Endothelial cell of umbilical vein (primary cell): ENCODE measurements around the gene TOMM6. TPM values are rescaled to one million over a fixed set of nuclear protein-coding genes. Genes with fewer than 3 reads are reported as not detected.

Experiments
- BruUV-seq: library from RNA; stranded (reverse); fragments of 400-500 nt; replicated peaks from 2 replicates; lab custom pipeline; 2021; lab: Mats Ljungman, UMichigan
- CTCF ChIA-PET: fragments of 300-600, 350-600 bp; sonication (Branson Sonifier 250); formaldehyde crosslinking; loops from one replicate; lab custom pipeline; 2021; ENCODE audit warnings: antibody characterized with exemption, inconsistent platforms; lab: Charles Lee
- POLR2A ChIA-PET: fragments of 300-600, 350-600 bp; sonication (Branson Sonifier 250); formaldehyde crosslinking; loops from one replicate; lab custom pipeline; 2021; ENCODE audit warnings: antibody characterized with exemption, inconsistent platforms; lab: Charles Lee
- DNase-seq: peaks from one replicate; pipeline ENCODE4 v3.0.0-alpha.2; 2011; ENCODE audit warnings: low read depth, low spot score
- FAIRE-seq: peaks from 2 replicates; lab custom pipeline; 2011; peaks lifted over from hg19 to GRCh38; lab: Jason Lieb, UNC
- H2AFZ ChIP-seq: 2 replicates; pipeline ENCODE4 v1.6.0; 2012; ENCODE audit warnings: low read depth, low read length, control low read depth, inconsistent platforms
- H3K27ac ChIP-seq: 2 replicates; pipeline ENCODE4 v1.5.1; 2011; ENCODE audit warnings: low read depth, mild to moderate bottlenecking, control low read depth, low read length, moderate library complexity; ENCODE audit not compliant: insufficient read depth
- H3K27me3 ChIP-seq, 2 experiments: 2 replicates each; pipeline versions ENCODE4 v1.6.0 to v1.6.1; 2011; ENCODE audit warnings: low read length in 2 of 2, mixed read lengths in 1 of 2; ENCODE audit not compliant: control insufficient read depth in 2 of 2, insufficient read depth in 2 of 2
- H3K36me3 ChIP-seq, 2 experiments: 2 replicates in 1 of 2; 3 replicates in 1 of 2; pipeline ENCODE4 v1.5.1; 2011; ENCODE audit warnings: low read length in 2 of 2, mild to moderate bottlenecking in 1 of 2, moderate library complexity in 1 of 2; ENCODE audit not compliant: control insufficient read depth in 2 of 2, insufficient read depth in 2 of 2; ENCODE audit errors: extremely low read depth in 1 of 2
- H3K4me1 ChIP-seq: 3 replicates; pipeline ENCODE4 v1.5.1; 2011; ENCODE audit warnings: mild to moderate bottlenecking, low read length; ENCODE audit not compliant: control insufficient read depth, insufficient read depth; ENCODE audit errors: extremely low read depth
- H3K4me2 ChIP-seq: 2 replicates; pipeline ENCODE4 v1.6.1; 2011; ENCODE audit warnings: low read length, control low read depth, mixed read lengths; ENCODE audit not compliant: insufficient read depth
- H3K4me3 ChIP-seq, 3 experiments: fragments of 200-600 bp in 1 of 3; sonication (generic), shearing (Covaris generic) in 1 of 3; replicated peaks in 1 of 3; 2 replicates each; pipeline ENCODE4 v1.5.1; 2011 to 2016; ENCODE audit warnings: control low read depth in 3 of 3, low read length in 3 of 3, mild to moderate bottlenecking in 2 of 3, inconsistent platforms in 1 of 3, low read depth in 1 of 3, moderate library complexity in 1 of 3; ENCODE audit not compliant: insufficient read depth in 1 of 3
- H3K79me2 ChIP-seq: 2 replicates; pipeline ENCODE4 v1.6.0; 2012; ENCODE audit warnings: low read length, inconsistent platforms; ENCODE audit not compliant: control insufficient read depth, insufficient read depth
- H3K9ac ChIP-seq: replicated peaks from 2 replicates; pipeline ENCODE3; 2011; ENCODE audit warnings: low read length, control low read depth; ENCODE audit not compliant: insufficient read depth; ENCODE audit errors: extremely low read depth
- H3K9me1 ChIP-seq: replicated peaks from 3 replicates; pipeline ENCODE4 v1.6.0; 2011; ENCODE audit warnings: mild to moderate bottlenecking, low read length; ENCODE audit not compliant: control insufficient read depth, insufficient read depth; ENCODE audit errors: extremely low read depth
- H3K9me3 ChIP-seq: replicated peaks from 2 replicates; pipeline ENCODE4 v1.5.1; 2012; ENCODE audit warnings: low read length, inconsistent platforms; ENCODE audit not compliant: control insufficient read depth, insufficient read depth
- H4K20me1 ChIP-seq: replicated peaks from 2 replicates; pipeline ENCODE3; 2011; ENCODE audit warnings: mild to moderate bottlenecking, low read length; ENCODE audit not compliant: control insufficient read depth, insufficient read depth; ENCODE audit errors: extremely low read depth
- EZH2 ChIP-seq: IDR thresholded peaks from 2 replicates; pipeline ENCODE4 v1.6.1; 2012; ENCODE audit warnings: borderline replicate concordance, low read depth, mild to moderate bottlenecking, moderate library complexity, low read length, inconsistent platforms; ENCODE audit not compliant: severe bottlenecking
- FOS ChIP-seq: IDR thresholded peaks from 2 replicates; pipeline ENCODE4 v1.6.1; 2011; ENCODE audit warnings: mild to moderate bottlenecking, low read length, moderate library complexity, borderline replicate concordance; ENCODE audit not compliant: insufficient read depth
- GATA2 ChIP-seq: IDR thresholded peaks from 2 replicates; pipeline ENCODE4 v1.7.0; 2011; ENCODE audit warnings: low read depth, mild to moderate bottlenecking, moderate library complexity, mixed read lengths, low read length; ENCODE audit not compliant: insufficient read length, insufficient read depth
- JUN ChIP-seq: IDR thresholded peaks from 2 replicates; pipeline ENCODE4 v1.6.1; 2011; ENCODE audit warnings: borderline replicate concordance, low read depth; ENCODE audit not compliant: insufficient read length, insufficient read depth
- MYC ChIP-seq: IDR thresholded peaks from one replicate; pipeline ENCODE4 v1.6.1; 2011; ENCODE audit warnings: mild to moderate bottlenecking, low read depth, low read length
- POLR2A ChIP-seq: IDR thresholded peaks from 2 replicates; pipeline ENCODE4 v1.6.1; 2012; ENCODE audit warnings: low read depth, mild to moderate bottlenecking, control low read depth, low read length
- POLR2AphosphoS5 ChIP-seq: IDR thresholded peaks from 2 replicates; pipeline ENCODE4 v1.6.1; 2012; ENCODE audit warnings: low read depth, mild to moderate bottlenecking, control low read depth, low read length, moderate library complexity; ENCODE audit not compliant: insufficient read depth
- dilution Hi-C: fragments of 300-500 bp; cut with MboI; formaldehyde crosslinking; loops from one replicate; pipeline ENCODE4 v1.15.0; 2019; ENCODE audit warnings: low sequenced_read_pairs; ENCODE audit not compliant: extremely low pct_ligation_motif_present
- intact Hi-C: fragments of 100-400 bp; cut with micrococcal nuclease; formaldehyde crosslinking; loops from one replicate; pipeline ENCODE4 v1.10.0; 2022
- polyA plus RNA-seq, 4 experiments: library from polyadenylated mRNA; depleted of rRNA in 3 of 4; stranded (reverse) in 3 of 4; unstranded in 1 of 4; fragments of >200 nt; gene quantifications; 2 replicates each; pipeline versions ENCODE4 v1.2.1 to v1.2.3, GENCODE V29; 2011 to 2012; ENCODE audit warnings: missing spikeins in 1 of 4
- total RNA-seq: library from RNA; stranded (reverse); gene quantifications from 2 replicates; pipeline ENCODE4 v1.2.3, GENCODE V29; 2021
- TF ChIP-seq, protein P1 (sequence below): IDR thresholded peaks from 2 replicates; pipeline ENCODE4 v1.6.1; 2011; ENCODE audit not compliant: insufficient read depth, insufficient read length
- TF ChIP-seq, protein P2 (sequence below), 2 donors: IDR thresholded peaks; 1 replicate in 1 of 2; 2 replicates in 1 of 2; pipeline ENCODE4 v1.5.1; 2011; ENCODE audit warnings: low read length in 2 of 2, mild to moderate bottlenecking in 2 of 2, moderate library complexity in 2 of 2, control low read depth in 1 of 2, inconsistent platforms in 1 of 2, low read depth in 1 of 2; ENCODE audit not compliant: insufficient read depth in 1 of 2; ENCODE audit errors: extremely low read depth in 1 of 2

TOMM6 gene
- total and polyA plus RNA-seq, 2 donors (not counting 3 experiments of a cell fraction or from before 2014, with no cell fraction given) = 233 to 527 TPM

DNA sequence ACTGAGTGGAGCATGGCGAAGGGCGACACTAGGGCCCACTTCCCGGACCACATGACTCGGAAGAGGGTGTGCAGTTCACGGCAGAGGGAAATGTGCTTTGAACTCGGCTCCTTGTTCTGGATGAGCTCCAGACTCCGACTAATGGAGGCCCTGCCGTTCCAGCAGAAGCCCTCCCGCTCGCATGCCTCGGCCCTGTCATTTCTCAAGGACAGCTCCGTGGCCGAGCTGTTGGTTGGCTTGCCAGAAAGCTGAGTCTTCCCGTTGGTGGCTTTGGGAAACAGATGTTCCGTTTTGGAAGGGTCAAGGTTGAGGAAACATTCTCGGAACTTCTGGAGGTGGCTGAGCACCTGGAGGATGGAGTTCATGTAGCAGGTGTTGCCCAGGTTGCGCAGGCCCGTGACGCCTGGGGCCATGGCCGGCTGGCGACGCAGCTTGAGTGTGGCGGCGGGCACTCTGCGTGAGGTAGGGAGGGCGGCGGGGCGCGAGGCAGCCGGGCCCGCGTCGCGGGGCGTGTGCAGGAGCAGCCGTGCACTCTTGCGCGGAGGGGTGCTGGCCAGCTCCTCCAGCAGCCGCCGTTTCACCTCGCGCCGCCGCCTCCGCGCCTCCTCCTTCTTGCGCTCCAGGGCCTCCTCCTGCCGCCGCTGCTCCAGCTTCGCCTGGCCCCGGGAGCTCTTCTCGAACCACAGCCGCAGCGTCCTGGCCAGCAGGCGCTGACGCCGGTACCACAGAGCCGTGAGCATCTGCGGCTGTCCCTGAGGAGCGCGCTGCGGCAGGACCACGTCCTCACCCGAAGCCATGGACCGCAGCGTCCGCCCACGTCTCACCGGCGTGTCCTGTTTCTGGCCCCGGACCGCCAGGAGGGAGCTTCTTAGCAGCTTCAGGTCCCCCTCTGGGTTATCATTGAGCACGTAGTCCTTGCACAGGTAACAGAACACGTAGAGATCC, 18.6 kb downstream of the TOMM6 start:
- H3K79me2 ChIP-seq = no peaks in the 10 kb centered on the region
- ChIA-PET POLR2A (no interaction called here), CTCF (no interaction called here)
- no peak overlapping the region for H3K4me3 ChIP-seq
- DNase-seq (no peak), FAIRE-seq (no peak)
- intact Hi-C loops = no loop called here
- TF ChIP-seq GATA2 (no peak), JUN (no peak), FOS (no peak)
- TF ChIP-seq, protein P1, sequence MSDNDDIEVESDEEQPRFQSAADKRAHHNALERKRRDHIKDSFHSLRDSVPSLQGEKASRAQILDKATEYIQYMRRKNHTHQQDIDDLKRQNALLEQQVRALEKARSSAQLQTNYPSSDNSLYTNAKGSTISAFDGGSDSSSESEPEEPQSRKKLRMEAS = no peak
- dilution Hi-C loops = no loop called here
- H3K27me3 ChIP-seq = no peaks in the 10 kb centered on the region
- no peaks in the 10 kb centered on the region for H3K9me1 ChIP-seq
- no peaks in the 10 kb centered on the region for H3K36me3 ChIP-seq
- no peak overlapping the region for H3K9ac ChIP-seq
- no peak overlapping the region for H2AFZ ChIP-seq
- no peaks in the 10 kb centered on the region for H3K4me1 ChIP-seq
- H3K4me2 ChIP-seq = no peak overlapping the region
- H3K9me3 ChIP-seq = no peaks in the 10 kb centered on the region
- BruUV-seq = no TSS peak
- no peaks in the 10 kb centered on the region for H4K20me1 ChIP-seq
- H3K27ac ChIP-seq = no peak overlapping the region

DNA sequence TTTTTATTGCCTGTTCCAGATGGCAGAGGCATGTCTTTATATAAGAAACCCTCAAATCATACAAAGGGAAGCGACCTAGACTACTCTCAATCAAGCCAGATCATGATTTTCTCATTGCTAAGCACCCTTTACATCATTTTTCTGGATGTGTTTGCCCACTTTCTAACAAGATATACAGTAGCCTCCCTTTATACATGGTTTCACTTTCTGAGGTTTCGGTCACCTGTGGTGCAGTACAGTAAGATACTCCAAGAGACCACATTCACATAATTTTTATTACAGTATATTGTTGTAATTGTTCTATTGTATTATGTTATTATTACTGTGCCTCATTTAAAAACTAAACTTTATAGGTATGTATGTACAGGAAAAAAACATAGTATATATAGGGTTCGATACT, 23.6 kb downstream of the TOMM6 start:
- dilution Hi-C loops = no loop called here
- no peak for TF ChIP-seq POLR2AphosphoS5
- no peak for TF ChIP-seq JUN
- no peak for TF ChIP-seq POLR2A
- TF ChIP-seq MYC = no peak
- no peak for TF ChIP-seq FOS
- TF ChIP-seq, protein P1 = no peak
- TF ChIP-seq EZH2 = no peak
- TF ChIP-seq, protein P2, sequence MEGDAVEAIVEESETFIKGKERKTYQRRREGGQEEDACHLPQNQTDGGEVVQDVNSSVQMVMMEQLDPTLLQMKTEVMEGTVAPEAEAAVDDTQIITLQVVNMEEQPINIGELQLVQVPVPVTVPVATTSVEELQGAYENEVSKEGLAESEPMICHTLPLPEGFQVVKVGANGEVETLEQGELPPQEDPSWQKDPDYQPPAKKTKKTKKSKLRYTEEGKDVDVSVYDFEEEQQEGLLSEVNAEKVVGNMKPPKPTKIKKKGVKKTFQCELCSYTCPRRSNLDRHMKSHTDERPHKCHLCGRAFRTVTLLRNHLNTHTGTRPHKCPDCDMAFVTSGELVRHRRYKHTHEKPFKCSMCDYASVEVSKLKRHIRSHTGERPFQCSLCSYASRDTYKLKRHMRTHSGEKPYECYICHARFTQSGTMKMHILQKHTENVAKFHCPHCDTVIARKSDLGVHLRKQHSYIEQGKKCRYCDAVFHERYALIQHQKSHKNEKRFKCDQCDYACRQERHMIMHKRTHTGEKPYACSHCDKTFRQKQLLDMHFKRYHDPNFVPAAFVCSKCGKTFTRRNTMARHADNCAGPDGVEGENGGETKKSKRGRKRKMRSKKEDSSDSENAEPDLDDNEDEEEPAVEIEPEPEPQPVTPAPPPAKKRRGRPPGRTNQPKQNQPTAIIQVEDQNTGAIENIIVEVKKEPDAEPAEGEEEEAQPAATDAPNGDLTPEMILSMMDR (IDR thresholded peaks at IDR 0.05; ENCODE audit: extremely low read depth in 1 of 2, insufficient read depth in 1 of 2, low read depth in 1 of 2, low read length in 2 of 2) = no peak
- no peak for TF ChIP-seq GATA2
- H3K4me1 ChIP-seq = no peaks in the 10 kb centered on the region
- ChIA-PET POLR2A (no interaction called here), CTCF (no interaction called here)
- no peak overlapping the region for H3K27ac ChIP-seq
- intact Hi-C loops = no loop called here
- no TSS peak for BruUV-seq
- H3K9ac ChIP-seq = no peak overlapping the region
- no peak overlapping the region for H3K4me3 ChIP-seq
- no peaks in the 10 kb centered on the region for H3K36me3 ChIP-seq
- DNase-seq (no peak), FAIRE-seq (no peak)
- H3K4me2 ChIP-seq = no peak overlapping the region
- no peaks in the 10 kb centered on the region for H3K27me3 ChIP-seq
- H3K79me2 ChIP-seq = no peaks in the 10 kb centered on the region
- H3K9me3 ChIP-seq = no peaks in the 10 kb centered on the region
- no peaks in the 10 kb centered on the region for H3K9me1 ChIP-seq
- no peaks in the 10 kb centered on the region for H4K20me1 ChIP-seq
- H2AFZ ChIP-seq = no peak overlapping the region
